Stimulated activated naive CD8-positive, alpha-beta T cell treated with anti-CD3 and anti-CD28 coated beads, Interleukin-15, Interleukin-2, amounts not matched to agents 100 ng/mL and 50 ng/mL, for 24 hours (primary cell): ENCODE measurements around the gene OMA1.
A peak's percentile ranks its signal among the peaks of the same experiment; 100 is the strongest.
"Not testable (repeated sequence)": the region's sequence is repeated elsewhere in the genome, so short reads cannot be mapped to it uniquely, and the experiment has no call there.

Source experiments
- H3K27ac Mint-ChIP-seq: one replicate; pipeline ENCODE4 v1.8.0; 2021; ENCODE audit warnings: mild to moderate bottlenecking, mixed read lengths
- H3K27me3 Mint-ChIP-seq: one replicate; pipeline ENCODE4 v1.8.0; 2021; ENCODE audit warnings: mixed read lengths
- H3K36me3 Mint-ChIP-seq: one replicate; pipeline ENCODE4 v1.8.0; 2021; ENCODE audit warnings: low read depth, mixed read lengths
- H3K4me1 Mint-ChIP-seq: one replicate; pipeline ENCODE4 v1.8.0; 2021; ENCODE audit warnings: low read depth, mixed read lengths
- H3K4me3 Mint-ChIP-seq: one replicate; pipeline ENCODE4 v1.8.0; 2021; ENCODE audit warnings: mild to moderate bottlenecking, mixed read lengths
- H3K9me3 Mint-ChIP-seq: one replicate; pipeline ENCODE4 v1.8.0; 2021; ENCODE audit warnings: mixed read lengths

Gene OMA1

DNA sequence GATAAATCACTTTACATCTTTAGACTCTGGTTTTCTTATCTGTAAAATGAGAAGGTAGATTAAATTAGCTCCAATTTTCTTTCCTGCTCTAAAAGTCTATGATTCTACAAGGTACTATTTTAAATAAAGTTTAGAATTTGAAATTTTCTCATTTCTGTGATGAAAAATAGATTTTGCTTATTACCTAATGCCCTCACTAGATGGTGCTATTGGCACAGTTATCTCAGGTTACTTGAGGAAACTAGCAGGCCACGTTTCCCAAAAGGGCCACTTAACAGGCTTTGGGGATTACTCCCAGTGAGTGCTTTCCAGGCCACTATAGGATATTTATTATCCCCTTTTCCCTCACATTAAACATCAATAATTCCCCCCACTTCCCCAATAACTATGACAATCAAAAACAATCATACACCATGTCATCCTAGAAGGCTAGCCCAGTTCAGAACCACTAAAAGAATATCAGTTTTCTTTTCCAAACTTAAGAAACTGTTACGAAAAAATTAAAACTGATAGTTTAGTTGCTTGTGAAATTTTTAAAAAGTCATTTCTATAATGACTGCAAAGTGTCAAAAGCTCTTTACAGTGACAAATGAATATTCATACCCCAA lies 30.6 kb downstream of the OMA1 start:
- Mint-ChIP-seq H3K36me3 (peaks cover 20% of the 10 kb centered on the region), H3K27ac (peak overlapping the region; percentile 81), H3K4me3 (no peak overlapping the region)

DNA sequence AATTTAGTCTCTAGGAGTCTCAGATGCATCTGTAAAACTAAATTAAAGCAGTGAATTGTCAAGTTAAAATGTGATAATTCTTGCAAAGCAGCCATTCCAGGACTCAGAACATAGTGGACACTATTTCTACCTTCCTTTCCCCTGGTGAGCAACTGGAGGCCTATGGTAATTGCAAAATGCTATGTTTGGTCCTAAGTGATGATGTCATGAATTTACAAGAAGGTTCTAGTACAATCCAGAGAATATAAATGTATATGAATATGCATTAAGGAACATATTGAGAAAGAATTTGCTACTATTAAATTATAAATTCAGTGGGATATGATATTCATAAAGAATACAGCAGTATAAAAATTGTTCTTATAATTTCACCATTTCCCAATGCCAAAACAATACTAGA lies 32.6 kb downstream of the OMA1 start:
- Mint-ChIP-seq H3K9me3 (no peaks in the 10 kb centered on the region), H3K27me3 (no peaks in the 10 kb centered on the region), H3K27ac (no peak overlapping the region), H3K36me3 (peaks cover 28% of the 10 kb centered on the region), H3K4me3 (no peak overlapping the region), H3K4me1 (peaks cover 4% of the 10 kb centered on the region)

More for the DNA sequence above, 30.6 kb downstream of the OMA1 start:
- H3K27me3 Mint-ChIP-seq, result no peaks in the 10 kb centered on the region
- peaks cover 4% of the 10 kb centered on the region for H3K4me1 Mint-ChIP-seq
- H3K9me3 Mint-ChIP-seq, result no peaks in the 10 kb centered on the region

GRCh38 chr1:58508629-58509028 lies 37.9 kb downstream of the OMA1 start:
- H3K9me3 Mint-ChIP-seq, result no peaks in the 10 kb centered on the region
- H3K4me1 Mint-ChIP-seq, result no peaks in the 10 kb centered on the region
- no peaks in the 10 kb centered on the region for H3K27me3 Mint-ChIP-seq
- H3K4me3 Mint-ChIP-seq, result no peak overlapping the region
- no peak overlapping the region for H3K27ac Mint-ChIP-seq
- peaks cover 54% of the 10 kb centered on the region for H3K36me3 Mint-ChIP-seq

DNA sequence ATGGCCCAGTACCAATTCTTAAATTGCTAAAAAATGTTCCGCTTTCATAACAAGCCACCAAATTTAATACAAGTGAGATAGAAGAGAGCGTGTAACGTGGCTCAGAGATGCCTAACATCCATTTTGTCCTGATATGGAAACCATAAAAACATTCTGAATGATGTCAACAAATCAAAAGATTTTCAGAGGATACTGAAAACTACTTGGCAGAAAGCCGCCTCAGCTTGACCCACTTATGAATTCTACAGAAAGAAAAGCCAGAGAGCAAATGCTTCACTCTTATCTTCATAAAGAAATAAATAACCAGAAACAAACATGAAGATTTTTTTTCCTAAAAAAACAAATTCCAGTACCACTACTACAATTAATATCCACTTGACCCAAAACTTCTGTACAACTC lies 41.2 kb downstream of the OMA1 start:
- Mint-ChIP-seq H3K9me3 (no peaks in the 10 kb centered on the region), H3K36me3 (peaks cover 45% of the 10 kb centered on the region), H3K4me3 (no peak overlapping the region), H3K27ac (no peak overlapping the region), H3K27me3 (no peaks in the 10 kb centered on the region), H3K4me1 (peaks cover 15% of the 10 kb centered on the region)

DNA sequence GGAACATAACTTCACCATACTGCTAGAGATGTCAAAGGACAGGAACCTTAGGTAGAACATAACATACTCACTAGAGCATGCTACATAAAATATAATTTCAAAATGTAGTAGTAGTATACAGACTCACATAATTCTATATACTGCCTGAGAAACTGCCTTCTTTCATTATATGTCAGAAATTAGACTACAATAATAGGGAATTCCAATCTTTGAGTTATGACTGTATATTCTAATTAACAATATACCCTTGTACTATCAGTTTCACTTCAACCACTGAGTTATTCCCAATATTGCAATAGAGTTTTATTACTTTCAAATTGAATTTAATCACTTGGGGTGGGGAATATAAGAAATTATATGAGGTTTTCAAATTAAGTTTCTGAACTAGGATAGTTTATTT lies 44.0 kb downstream of the OMA1 start:
- Mint-ChIP-seq H3K9me3 (no peaks in the 10 kb centered on the region), H3K27ac (peak overlapping the region; percentile 54), H3K36me3 (peaks cover 33% of the 10 kb centered on the region), H3K4me3 (no peak overlapping the region), H3K4me1 (peaks cover 23% of the 10 kb centered on the region), H3K27me3 (no peaks in the 10 kb centered on the region)

- Mint-ChIP-seq H3K4me1 (peaks cover 24% of the 10 kb centered on the region), H3K4me3 (no peak overlapping the region), H3K27me3 (no peaks in the 10 kb centered on the region), H3K36me3 (peaks cover 45% of the 10 kb centered on the region), H3K9me3 (no peaks in the 10 kb centered on the region), H3K27ac (no peak overlapping the region)
Observed at GRCh38 chr1:58500043-58500442, 46.5 kb downstream of the OMA1 start.

GRCh38 chr1:58497499-58497898 lies 49.0 kb downstream of the OMA1 start:
- Mint-ChIP-seq H3K9me3 (no peaks in the 10 kb centered on the region), H3K27ac (peak overlapping the region; percentile 37), H3K27me3 (no peaks in the 10 kb centered on the region), H3K4me1 (peaks cover 20% of the 10 kb centered on the region), H3K36me3 (peaks cover 31% of the 10 kb centered on the region), H3K4me3 (no peak overlapping the region)

GRCh38 chr1:58496042-58496441 lies 50.5 kb downstream of the OMA1 start:
- Mint-ChIP-seq H3K4me1 (peaks cover 16% of the 10 kb centered on the region), H3K36me3 (peaks cover 29% of the 10 kb centered on the region)

GRCh38 chr1:58488914-58489313 lies 57.6 kb downstream of the OMA1 start:
- H3K27ac Mint-ChIP-seq, H3K27me3 Mint-ChIP-seq, H3K9me3 Mint-ChIP-seq, H3K4me3 Mint-ChIP-seq: not testable (repeated sequence)
- Mint-ChIP-seq H3K4me1 (peaks cover 12% of the 10 kb centered on the region), H3K36me3 (peaks cover 38% of the 10 kb centered on the region)

More at GRCh38 chr1:58496042-58496441, 50.5 kb downstream of the OMA1 start:
- H3K9me3 Mint-ChIP-seq, result no peaks in the 10 kb centered on the region
- H3K4me3 Mint-ChIP-seq, result no peak overlapping the region
- no peaks in the 10 kb centered on the region for H3K27me3 Mint-ChIP-seq
- no peak overlapping the region for H3K27ac Mint-ChIP-seq

GRCh38 chr1:58487002-58487401 lies 59.5 kb downstream of the OMA1 start:
- peaks cover 41% of the 10 kb centered on the region for H3K36me3 Mint-ChIP-seq

DNA sequence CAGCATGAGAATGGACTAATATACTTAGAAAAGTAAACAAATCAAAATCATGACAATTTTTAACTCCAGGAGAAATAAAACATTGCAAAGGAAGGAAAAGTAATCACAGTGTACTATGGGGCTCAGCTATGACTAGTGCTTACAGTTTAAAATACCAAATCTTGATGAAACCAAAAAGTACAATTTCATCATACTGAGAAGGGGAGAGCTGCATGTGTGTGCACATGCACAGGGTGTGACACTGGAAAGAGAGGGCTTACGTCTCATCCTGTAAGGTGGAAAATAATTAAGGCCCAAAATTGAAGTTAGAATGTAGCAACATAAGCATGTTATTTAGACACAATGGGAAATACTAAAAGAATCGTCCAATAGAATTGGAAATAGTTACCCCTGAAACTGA lies 64.6 kb downstream of the OMA1 start:
- Mint-ChIP-seq H3K27ac (no peak overlapping the region), H3K4me3 (no peak overlapping the region), H3K9me3 (peaks cover 3% of the 10 kb centered on the region), H3K4me1 (peaks cover 5% of the 10 kb centered on the region), H3K36me3 (peaks cover 49% of the 10 kb centered on the region), H3K27me3 (no peaks in the 10 kb centered on the region)

More at GRCh38 chr1:58487002-58487401, 59.5 kb downstream of the OMA1 start:
- Mint-ChIP-seq H3K27ac (no peak overlapping the region), H3K27me3 (no peaks in the 10 kb centered on the region), H3K9me3 (peaks cover 4% of the 10 kb centered on the region), H3K4me1 (peaks cover 9% of the 10 kb centered on the region), H3K4me3 (no peak overlapping the region)

- no peaks in the 10 kb centered on the region for H3K4me1 Mint-ChIP-seq
- H3K27ac Mint-ChIP-seq, result no peak overlapping the region
- H3K27me3 Mint-ChIP-seq, result no peaks in the 10 kb centered on the region
- H3K9me3 Mint-ChIP-seq, result peaks cover 3% of the 10 kb centered on the region
- H3K4me3 Mint-ChIP-seq, result no peak overlapping the region
- peaks cover 39% of the 10 kb centered on the region for H3K36me3 Mint-ChIP-seq
Observed at GRCh38 chr1:58480191-58480590, 66.3 kb downstream of the OMA1 start.

GRCh38 chr1:58477390-58477789 lies 69.1 kb downstream of the OMA1 start:
- peaks cover 28% of the 10 kb centered on the region for H3K36me3 Mint-ChIP-seq
- H3K27ac Mint-ChIP-seq, result no peak overlapping the region
- peaks cover 3% of the 10 kb centered on the region for H3K9me3 Mint-ChIP-seq
- H3K4me3 Mint-ChIP-seq, result no peak overlapping the region
- no peaks in the 10 kb centered on the region for H3K27me3 Mint-ChIP-seq
- H3K4me1 Mint-ChIP-seq, result no peaks in the 10 kb centered on the region

GRCh38 chr1:58476179-58476578 lies 70.3 kb downstream of the OMA1 start:
- Mint-ChIP-seq H3K4me3 (no peak overlapping the region), H3K4me1 (no peaks in the 10 kb centered on the region), H3K36me3 (peaks cover 19% of the 10 kb centered on the region), H3K27ac (no peak overlapping the region), H3K27me3 (no peaks in the 10 kb centered on the region), H3K9me3 (no peaks in the 10 kb centered on the region)

GRCh38 chr1:58469476-58469875 lies 77.0 kb downstream of the OMA1 start:
- H3K4me3 Mint-ChIP-seq, result no peak overlapping the region
- no peaks in the 10 kb centered on the region for H3K4me1 Mint-ChIP-seq
- H3K27me3 Mint-ChIP-seq, result no peaks in the 10 kb centered on the region
- H3K36me3 Mint-ChIP-seq, result peaks cover 4% of the 10 kb centered on the region
- no peak overlapping the region for H3K27ac Mint-ChIP-seq
- H3K9me3 Mint-ChIP-seq, result no peaks in the 10 kb centered on the region

GRCh38 chr1:58469016-58469415 lies 77.5 kb downstream of the OMA1 start:
- no peak overlapping the region for H3K27ac Mint-ChIP-seq
- H3K4me3 Mint-ChIP-seq, result no peak overlapping the region
- H3K4me1 Mint-ChIP-seq, result no peaks in the 10 kb centered on the region
- H3K36me3 Mint-ChIP-seq, result peaks cover 4% of the 10 kb centered on the region
- no peaks in the 10 kb centered on the region for H3K9me3 Mint-ChIP-seq
- H3K27me3 Mint-ChIP-seq, result no peaks in the 10 kb centered on the region
